GM19468 (cell line): ENCODE data around the gene ALDH3B1.

Experiments
- ATAC-seq: cut with Tn5 transposase; IDR thresholded peaks from one replicate; pipeline ENCODE4 v1.9.1; 2021; ENCODE audit warnings: mild to moderate bottlenecking, moderate library complexity, moderate number of reproducible peaks; ENCODE audit not compliant: unreplicated experiment; ENCODE audit errors: extremely low read depth

Gene ALDH3B1

DNA sequence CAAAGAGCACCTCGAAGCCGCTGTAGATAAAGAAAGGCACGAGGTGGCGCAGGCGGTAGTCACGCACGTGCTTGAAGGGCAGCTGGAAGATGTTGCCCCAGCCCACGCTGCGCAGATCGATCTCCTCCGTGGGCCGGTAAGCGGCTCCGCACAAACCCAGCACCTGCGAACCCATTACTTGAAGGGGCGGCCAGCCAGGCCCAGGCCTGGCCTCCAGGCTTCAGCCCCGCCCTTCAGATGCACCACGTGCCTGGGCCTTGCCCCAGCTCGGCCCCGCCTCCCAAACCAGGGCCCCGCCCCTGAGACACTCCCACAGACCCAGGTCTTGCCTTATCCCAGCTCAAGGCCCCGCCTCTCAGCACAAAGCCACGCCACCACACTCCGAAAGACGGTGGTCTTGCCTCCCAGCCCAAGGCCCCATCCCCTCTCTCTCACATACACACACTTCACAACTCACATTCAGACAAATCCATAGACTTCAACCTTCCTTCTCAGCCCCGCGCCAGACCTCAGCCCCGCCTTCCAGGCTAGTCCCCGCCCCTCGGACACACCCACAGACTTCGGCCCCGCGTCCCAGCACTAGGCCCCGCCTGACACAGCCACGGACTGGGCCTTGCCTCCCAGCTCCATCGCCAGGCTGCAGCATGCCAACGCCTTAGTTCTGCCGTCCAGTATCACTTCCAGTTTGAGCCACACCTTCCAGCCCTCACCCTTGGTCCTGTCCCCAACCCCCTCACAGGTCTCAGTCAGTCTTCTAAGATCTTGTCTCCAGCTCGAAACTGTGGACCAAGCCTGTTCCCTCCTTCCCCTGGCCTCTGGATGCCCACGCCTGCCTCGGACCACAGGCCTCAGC is 13.3 kb upstream of the ALDH3B1 start:
- no peak for ATAC-seq

DNA sequence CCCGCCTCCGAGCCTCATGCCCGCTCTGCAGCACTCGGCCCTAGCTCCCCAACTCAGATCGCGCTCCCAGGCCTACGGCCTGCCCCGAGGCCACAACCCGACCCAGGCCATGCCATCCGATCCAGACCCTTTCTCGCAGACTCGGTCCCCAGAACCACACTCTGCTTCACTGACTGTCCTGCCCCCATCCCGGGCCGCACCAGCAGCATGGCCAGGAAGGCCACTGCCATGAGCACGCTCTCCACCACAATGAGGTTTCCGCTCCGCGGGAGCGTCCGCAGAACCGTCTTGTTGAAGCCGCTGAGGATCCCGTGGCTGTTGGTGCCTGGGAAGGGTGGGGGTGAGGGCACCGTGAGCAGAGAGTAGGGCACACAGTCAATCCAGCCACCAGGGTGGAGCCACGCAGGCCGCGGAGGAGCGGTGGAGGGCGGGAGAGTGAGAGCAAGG is 12.6 kb upstream of the ALDH3B1 start:
- no peak for ATAC-seq

DNA sequence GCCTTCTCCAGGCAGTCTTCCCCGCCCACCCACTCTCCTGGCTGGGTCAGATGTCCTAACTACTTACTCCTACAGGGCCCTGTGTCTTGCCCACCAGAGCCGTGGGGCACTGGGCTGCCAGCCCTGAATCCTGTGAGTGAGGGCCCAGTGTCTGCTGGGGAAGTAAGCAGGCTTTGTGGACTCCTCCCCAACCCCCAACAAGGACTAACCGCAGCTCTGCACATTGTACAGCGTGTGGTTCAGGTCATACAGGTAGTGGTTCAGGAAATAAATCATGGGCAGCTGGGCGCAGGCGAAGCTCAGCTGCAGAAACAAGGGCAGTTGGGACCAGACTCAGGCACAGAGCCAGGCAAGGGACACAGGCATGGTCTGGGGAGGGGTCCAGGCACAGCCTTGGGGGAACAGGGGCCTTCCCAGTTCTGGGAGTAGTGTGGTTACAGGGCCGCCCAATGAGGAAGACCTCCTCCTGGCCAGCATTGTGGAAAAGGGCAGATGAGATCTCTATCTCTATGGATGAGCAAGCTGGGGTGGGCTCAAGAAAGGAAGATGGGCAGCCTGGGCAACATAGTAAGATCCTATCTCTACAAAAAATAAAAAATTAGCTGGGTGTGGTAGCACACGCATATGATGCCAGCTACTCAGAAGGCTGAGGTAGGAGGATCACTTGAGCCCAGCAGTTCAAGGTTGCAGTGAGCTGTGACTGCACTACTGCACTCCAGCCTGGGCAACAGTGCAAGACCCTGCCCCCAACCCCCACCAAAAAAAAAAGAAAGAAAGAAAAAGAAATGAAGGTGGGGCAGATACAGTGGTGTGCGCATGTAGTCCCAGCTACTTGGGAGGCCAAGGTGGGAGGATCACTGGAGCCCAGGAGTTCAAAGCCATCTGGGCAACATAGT is 11.7 kb upstream of the ALDH3B1 start:
- no peak for ATAC-seq

DNA sequence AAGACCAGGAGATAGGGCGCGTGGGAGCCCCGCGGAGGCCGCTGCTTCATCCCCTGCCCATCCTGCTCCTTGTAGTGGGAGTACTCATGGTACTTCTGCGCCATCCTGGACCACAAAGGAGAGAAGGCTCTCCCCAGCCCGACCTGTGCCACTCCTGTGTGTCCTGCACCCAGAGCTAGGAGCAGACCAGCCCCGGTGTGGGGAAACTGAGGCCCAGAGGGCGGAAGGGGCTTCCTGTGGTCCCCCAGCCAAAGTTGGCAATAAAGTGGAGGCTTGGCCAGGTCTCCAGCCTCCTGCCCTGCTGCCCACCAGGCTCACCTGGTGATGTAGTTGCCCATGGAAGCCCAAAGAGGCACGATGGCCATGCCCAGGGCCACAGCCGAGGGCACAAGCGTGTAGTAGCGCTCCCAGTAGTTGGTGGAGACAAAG is 10.9 kb upstream of the ALDH3B1 start:
- ATAC-seq, result no peak

DNA sequence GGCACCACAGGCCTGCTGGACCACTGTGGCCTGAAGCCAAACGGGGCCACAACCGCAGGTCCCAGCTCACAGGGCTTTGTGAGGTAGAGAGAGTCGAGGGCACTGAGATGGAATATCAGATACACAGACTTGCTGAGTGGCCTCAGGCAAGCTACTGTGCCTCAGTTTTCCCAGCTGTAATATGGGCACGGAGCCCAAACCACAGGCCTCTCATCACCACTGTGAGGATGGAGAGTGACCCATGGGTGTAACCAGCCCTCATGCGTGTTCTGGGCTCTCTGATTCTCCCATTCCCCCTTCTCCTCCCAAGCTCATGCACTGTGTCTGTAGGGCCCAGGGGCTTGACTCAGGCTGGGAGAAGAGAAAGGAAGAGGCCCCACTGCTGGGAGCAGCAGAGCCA is 10.4 kb upstream of the ALDH3B1 start:
- ATAC-seq, result no peak

DNA sequence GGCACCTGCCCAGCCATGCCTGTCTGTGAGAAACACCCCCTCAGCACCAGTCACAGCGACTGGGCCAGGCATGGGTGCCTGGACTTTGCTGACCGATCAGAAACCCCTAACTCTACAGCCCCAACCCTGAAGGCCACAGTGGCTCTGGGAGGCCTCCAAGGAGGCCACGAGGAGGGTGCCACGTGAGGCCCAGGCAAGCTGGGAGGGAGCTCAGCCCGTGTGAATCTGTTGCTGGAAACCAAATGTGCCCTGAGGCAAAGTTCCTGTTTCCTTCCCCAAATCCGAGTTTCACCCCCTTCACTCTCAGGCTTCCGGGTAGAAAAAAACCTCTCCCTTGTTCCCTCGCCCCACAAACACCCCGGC is 7.6 kb upstream of the ALDH3B1 start:
- no peak for ATAC-seq

DNA sequence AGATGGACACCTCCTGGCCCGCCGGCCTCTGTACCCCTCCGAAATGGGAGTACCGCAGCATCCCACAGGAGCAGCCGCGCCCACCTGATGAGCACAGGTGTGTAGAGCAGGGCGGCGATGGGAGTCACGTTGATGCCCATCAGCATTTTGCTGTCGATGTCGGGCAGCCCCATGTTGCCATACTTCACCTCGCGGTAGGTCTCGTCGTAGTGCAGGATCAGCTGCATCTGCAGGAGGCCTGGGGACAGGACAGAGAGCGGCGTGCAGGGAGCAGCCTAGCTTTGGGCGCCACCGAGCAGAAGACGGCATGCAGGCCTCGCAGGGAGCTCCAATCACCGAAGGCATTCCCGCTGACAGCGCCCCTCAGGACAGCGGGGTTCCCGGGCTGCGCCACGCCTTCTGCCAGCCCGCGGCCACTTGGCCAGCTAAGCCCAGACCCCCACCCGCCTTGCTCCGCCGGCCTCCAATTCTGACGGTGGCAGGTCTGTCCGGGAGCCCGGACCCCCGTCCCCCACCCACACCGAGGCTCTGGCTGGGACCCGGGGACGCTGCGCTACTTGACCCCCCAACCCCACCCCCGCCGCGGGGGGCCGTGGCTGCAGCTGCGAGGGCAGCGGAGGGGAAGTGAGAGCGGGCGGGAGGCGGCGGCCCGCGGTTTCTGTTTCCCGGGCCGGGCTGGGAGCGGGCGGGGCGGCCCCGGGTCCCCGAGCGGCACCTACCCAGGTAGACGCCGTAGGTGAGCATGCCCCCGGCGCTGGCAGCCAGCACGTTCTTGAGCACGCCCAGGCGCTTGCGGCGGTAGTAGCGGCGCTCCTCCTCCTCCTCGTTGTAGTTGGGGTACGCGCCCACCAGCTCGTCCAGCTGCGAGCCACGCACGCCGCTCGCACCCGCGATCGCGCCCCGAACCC is 6.9 kb upstream of the ALDH3B1 start:
- no peak for ATAC-seq

DNA sequence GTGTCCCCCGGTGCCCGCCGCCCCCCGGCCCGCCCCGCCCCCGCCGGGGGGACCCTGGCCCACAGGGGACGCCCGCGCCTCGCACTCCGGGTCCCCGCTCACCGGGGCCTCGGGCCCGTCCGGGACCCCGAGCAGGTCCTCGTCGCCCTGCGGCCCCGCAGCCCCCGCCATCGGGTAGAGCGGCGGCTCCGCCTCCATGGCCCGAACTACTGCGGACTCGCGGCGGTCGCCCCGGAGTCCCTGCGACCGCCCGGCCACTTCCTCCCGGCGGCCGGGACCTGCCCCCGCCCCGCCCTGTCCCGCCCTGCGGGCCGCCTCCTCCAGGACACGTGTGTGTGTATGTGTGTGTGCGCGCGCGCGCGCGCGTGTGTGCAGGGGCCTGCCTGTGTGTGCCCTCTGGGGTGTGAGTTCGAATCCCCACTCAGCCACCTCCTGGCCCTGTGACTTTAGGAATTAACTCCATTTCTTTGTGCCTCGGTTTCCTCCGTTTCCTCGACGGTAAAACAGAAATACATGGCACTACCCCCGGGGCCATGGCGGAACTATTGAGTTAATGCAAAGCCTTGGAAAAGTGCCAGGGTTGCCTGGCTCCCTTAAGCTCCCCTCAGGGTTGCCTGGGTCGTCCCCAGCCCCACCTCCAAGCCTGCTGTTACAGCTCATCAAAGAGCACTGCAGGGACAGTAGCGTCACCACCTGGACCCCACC is 6.1 kb upstream of the ALDH3B1 start, which contains the start of gene UNC93B1:
Gene UNC93B1 (minus strand): TSS at position 252 of the 705 bp plus-strand sequence. CDS start 54 bp downstream, at position 198.
- no peak for ATAC-seq

DNA sequence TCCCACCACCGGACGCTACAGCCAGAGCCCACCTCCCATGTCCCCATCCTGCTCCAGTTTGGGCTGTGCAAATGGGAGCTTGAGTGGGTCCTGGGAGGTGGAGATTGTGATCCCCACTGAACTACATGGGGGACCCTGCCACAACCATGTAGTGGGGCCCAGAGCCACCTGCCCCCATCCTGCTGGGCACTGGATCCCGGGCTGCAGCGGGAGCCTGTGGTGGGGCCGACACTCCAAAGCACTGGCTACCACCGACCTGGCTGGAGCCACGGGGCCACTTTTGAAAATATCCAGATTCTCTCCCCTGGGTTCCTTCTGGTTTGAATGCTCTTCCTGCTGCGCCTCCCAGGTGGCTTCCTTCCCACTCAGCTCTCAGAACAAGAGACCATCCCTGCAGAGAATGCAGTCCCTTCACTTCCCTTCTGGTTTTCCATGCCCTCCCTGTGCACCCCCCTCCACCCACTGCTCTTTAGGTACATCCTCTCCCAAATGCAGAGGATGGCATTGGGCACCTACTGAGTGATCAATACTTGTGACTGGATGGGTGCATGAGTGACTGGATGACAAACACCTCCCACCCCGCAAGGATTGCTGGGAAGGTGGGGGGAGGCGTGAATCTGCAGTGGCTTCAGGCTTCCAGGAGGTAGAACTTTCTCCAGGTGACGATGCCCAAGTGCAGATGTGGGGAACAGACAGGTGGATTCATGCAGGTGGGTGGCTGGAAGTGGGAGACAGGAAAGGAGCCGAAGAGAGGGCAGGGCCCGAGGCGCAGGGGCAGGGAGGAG is 5.4 kb upstream of the ALDH3B1 start:
- ATAC-seq, result no peak

DNA sequence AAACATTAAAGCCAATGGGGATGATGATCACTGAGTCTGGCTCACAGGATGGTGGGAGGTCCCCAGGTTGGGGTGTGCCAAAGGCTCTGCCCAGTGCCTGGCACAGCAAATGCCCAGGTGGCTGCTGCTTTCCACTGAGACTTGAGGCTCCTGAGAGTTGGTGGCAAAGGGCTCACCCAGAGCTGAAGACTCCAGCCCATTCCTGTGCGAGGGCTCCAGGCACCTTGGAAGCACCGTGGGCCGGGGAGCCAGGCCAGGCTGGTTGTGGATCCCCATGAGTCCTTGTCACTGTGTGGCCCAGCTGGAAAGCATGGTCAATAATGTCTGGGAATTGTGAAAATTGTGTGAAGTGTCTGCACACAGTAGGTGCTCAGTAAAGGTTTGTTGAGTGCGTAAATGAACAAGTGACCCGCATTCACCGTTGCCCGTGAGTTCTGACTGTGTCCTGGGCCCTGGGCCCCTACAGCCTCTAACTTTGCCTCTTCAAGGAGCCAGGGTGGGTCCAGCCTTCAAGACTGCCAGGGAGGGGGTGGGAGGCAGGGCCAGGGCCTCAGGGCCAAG is 3.4 kb upstream of the ALDH3B1 start:
- no peak for ATAC-seq

DNA sequence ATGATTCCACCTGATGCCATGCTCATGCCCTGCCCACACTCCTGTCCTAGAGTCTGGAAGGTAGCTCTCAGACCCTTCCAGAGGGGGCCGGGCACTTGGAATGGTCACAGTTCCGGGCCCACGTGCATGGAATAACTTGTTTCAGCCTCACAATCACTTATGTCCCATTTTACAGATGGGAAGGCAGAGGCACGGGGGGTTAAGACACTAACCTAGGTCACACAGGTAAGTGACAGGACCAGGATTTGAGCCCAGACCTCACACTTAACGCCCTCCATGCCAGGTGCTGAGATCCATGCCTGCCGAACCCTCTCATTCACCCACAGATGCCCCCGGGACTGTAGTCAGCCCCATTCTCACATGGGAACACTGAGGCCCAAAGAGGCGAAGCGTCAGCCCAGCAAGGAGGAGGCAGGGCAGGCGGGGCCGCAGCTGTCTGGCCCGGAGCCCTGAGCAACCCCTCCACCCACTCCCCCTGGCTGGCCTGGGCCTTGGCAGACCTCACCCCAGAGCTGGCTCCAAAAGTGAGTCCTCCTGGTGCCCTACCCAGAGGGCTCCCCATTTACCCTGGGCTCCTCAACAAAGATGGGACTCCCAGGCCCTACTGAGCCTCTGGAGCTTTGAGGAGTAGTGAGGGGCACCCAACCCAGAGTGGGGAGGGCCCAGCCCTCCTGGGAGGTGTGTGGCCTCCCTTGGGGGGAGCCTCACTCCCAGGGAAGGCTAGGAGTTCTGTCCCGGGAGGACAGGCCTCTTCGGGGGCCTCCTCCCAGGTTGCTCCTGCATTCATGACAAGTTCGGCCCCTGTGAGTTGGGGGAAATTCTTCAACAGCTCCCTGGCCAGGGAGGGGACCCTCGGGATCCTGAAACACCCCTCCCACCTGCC is 2.4 kb upstream of the ALDH3B1 start:
- ATAC-seq, result no peak

DNA sequence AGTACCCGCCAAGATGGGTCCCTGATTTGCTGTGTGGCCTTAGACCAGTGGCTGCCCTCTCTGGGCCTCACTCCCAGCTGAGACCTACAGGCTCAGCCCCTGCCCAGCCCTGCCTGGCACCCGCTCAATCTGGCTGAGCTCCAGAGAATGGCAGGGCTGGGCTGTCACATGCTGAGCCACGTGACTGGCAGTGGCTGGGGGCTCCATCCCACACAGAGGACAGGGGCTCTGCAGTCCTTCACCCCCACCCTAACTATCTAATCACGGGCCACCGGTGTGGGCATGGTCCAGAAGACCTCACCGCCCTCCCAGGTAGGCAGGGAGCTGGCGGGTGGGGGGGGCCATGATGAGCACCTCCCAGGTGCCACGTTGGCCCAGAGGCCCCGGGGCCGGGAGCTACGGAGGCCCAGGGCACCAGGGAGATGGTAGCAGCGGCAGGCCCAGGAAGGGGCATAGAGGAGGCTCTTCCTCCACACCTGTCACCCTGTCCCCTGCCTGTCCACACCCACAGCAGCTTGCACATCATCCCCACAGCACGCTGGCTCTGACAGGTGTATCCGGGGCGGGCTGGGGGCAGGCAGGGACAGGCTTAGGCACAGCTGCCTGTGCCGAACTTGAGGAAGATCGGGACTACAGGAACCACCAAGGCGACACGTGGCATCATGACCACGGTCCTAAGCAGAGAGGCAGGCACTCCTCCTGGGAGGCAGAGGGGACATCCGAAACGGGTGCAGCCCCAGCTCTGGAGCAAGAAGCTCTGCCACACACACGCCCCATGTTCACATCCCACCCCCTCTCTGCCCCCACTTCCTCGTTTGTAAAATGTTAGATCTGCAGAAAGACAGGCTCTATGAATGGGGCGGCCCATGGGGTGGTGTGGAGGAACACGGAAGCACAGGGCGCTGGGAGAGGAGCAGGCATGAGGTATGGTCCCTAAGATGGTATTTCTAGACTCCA is 1.5 kb upstream of the ALDH3B1 start:
- no peak for ATAC-seq

DNA sequence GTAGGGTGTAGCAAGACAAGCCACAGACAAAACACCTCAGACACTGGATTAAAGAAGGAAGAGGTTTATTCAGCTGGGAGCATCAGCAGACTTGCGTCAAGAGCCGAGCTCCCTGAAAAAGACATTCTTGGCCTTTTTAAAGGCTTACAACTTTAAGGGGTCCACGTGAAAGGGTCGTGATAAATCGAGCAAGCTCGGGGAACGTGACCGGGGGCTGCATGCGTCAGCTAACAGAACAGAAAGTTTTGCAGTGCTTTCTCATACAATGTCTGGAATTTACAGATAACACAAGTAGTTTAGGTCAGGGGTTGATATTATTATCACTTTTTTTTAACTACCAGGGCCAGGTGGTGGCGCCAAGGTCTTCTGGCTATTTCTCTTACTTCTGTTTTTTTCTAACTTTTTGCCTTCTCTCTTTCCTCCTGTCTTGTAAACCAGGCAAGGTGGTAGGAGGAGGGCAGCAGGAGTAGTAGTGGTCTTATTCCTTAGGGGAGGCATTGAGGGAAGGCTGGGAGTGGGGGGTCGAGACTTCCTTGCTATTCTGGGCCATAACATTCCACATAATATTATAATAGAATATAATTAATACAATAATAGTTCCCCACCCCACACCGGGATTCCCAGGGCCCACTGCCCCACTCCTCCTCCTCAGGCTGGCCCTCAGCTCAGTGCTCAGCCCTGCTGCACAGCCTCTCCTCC is 587 bp upstream of the ALDH3B1 start:
- no peak for ATAC-seq

DNA sequence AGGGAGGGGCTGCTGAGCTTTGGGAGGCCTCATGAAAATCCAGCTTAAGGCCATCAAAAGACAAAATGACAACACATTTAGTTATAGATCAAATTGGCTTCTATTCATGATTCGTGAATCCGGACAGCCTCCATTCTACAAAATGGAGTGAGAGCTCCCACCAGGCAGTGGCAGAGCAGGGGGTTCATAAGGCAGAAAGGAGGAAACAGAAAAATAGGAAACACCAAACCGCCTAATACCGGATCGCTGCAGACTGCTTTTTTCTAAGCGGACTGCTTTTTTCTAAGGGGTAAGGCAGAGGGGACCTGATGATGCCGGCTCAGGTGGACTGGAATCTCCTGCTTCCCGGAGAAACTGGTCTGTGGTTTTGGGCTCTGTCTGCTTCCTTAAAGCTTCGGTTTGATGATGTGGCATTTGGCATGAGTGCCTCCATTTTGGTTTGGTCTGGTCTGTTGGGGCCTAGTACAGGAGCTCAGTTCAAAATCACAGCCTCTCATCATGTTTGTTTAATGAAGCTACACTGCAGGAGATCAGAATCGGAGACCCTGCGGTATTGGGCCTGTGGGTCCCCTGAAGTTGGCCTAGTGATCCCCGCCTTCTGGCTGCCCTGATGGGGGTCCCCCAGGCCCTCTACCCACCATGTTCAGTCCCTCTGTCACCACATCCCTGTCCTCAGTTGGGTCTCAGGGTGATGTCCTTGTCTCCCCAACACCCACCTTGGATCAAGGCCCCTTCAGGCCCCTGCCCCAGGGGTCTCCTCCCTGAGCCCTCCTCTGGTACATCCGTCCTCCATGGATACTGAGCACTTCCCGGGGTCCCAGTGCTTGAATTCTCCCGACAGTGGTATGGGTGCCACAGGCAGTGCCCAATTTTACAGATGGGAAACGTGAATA is 1.2 kb downstream of the ALDH3B1 start:
- ATAC-seq, result no peak
